Smooth muscle cell (in vitro differentiated cells): Measurements from ENCODE around the gene MITF. TPM values are rescaled to one million over a fixed set of nuclear protein-coding genes. Genes with fewer than 3 reads are reported as not detected.

Experiments used
- DNase-seq: peaks from one replicate; lab custom pipeline; 2025; ENCODE audit not compliant: unreplicated experiment; lab: John Stamatoyannopoulos, UW
- H2AFZ ChIP-seq: fragments of 200-600 bp; sonication (generic); 2 replicates; pipeline ENCODE4 v1.6.0; 2016; ENCODE audit warnings: antibody characterized with exemption, low read depth, mild to moderate bottlenecking
- H3F3A ChIP-seq: fragments of 200-600 bp; sonication (generic); 2 replicates; pipeline ENCODE4 v1.6.0; 2017; ENCODE audit warnings: antibody characterized with exemption, low read depth
- H3K27ac ChIP-seq: fragments of 200-600 bp; sonication (generic); 2 replicates; pipeline ENCODE4 v1.5.1; 2016; ENCODE audit warnings: low read depth, mild to moderate bottlenecking
- H3K27me3 ChIP-seq: fragments of 200-600 bp; sonication (generic); 2 replicates; pipeline ENCODE4 v1.6.1; 2016; ENCODE audit warnings: low read depth, mild to moderate bottlenecking
- H3K36me3 ChIP-seq: fragments of 200-600 bp; sonication (generic); 2 replicates; pipeline ENCODE4 v1.5.1; 2016; ENCODE audit warnings: low read depth
- H3K4me1 ChIP-seq: fragments of 200-600 bp; sonication (generic); 2 replicates; pipeline ENCODE4 v1.5.1; 2016; ENCODE audit warnings: low read depth
- H3K4me2 ChIP-seq: fragments of 200-600 bp; sonication (generic); 2 replicates; pipeline ENCODE4 v1.6.0; 2016; ENCODE audit warnings: mild to moderate bottlenecking
- H3K4me3 ChIP-seq: fragments of 200-600 bp; sonication (generic); 2 replicates; pipeline ENCODE4 v1.5.1; 2016; ENCODE audit warnings: mild to moderate bottlenecking
- H3K79me2 ChIP-seq: fragments of 200-600 bp; sonication (generic); 2 replicates; pipeline ENCODE4 v1.6.0; 2016; ENCODE audit warnings: low read depth, mild to moderate bottlenecking
- H3K9ac ChIP-seq: fragments of 200-600 bp; sonication (generic); 2 replicates; pipeline ENCODE4 v1.6.0; 2016; ENCODE audit warnings: low read depth
- H3K9me3 ChIP-seq: fragments of 200-600 bp; sonication (generic); replicated peaks from 2 replicates; pipeline ENCODE4 v1.5.1; 2016; ENCODE audit warnings: low read depth
- H4K20me1 ChIP-seq: fragments of 200-600 bp; sonication (generic); 2 replicates; pipeline ENCODE4 v1.6.0; 2016; ENCODE audit warnings: low read depth
- WGBS: methylation state at CpG from one replicate; pipeline ENCODE4 v1.1.7; 2016; ENCODE audit warnings: low lambda C conversion rate; 5-methylcytosine and 5-hydroxymethylcytosine counted together
- polyA plus RNA-seq: library from polyadenylated mRNA; unstranded; fragments of >200 nt; fragmentation: Nextera tagmentation; extraction: Ambion mirVana; gene quantifications from 2 replicates; pipeline ENCODE4 v1.2.1, GENCODE V29; 2016
- total RNA-seq: library from RNA; depleted of rRNA; stranded (reverse); fragments of >200 nt; gene quantifications from 2 replicates; pipeline ENCODE4 v1.2.3, GENCODE V29; 2014
- TF ChIP-seq, protein P1 (sequence below): fragments of 200-600 bp; sonication (generic); IDR thresholded peaks from 2 replicates; pipeline ENCODE4 v1.5.1; 2017; ENCODE audit warnings: borderline replicate concordance, mild to moderate bottlenecking, antibody characterized with exemption; ENCODE audit not compliant: insufficient read depth, poor library complexity, severe bottlenecking

MITF gene
- total and polyA plus RNA-seq, 2 experiments from 2014 or later = 2.3 to 3.1 TPM

DNA sequence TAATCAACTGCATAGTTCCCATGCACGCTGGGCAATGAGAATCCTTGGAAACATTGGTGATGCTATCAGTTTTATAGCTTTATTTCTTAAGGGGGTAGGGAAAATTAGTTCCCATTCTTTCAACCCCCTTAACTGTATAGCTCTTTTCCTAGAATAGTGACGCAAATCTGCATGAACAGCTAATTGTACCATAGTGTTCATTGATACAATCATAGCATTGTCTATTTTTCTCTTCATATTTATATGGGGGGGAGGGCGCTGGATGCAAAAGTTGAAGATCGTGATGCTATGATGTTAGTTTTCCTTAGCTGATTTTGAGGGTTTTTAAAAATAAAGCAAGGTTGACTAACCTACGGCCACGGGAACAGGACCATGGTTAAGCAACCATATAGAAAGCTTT lies 227.9 kb downstream of the MITF start:
- 90% methylated on average over 6 of the region's 6 CpGs for WGBS
- Histone ChIP-seq H3K9me3 (no peaks in the 10 kb centered on the region), H3K27me3 (no peaks in the 10 kb centered on the region), H3K79me2 (no peaks in the 10 kb centered on the region), H3K4me3 (no peak overlapping the region), H4K20me1 (no peaks in the 10 kb centered on the region), H3K4me2 (no peak overlapping the region), H3K27ac (no peak overlapping the region), H3K4me1 (no peaks in the 10 kb centered on the region), H3K36me3 (no peaks in the 10 kb centered on the region), H3F3A (no peaks in the 10 kb centered on the region), H3K9ac (no peak overlapping the region), H2AFZ (no peak overlapping the region)
- TF ChIP-seq, protein P1, sequence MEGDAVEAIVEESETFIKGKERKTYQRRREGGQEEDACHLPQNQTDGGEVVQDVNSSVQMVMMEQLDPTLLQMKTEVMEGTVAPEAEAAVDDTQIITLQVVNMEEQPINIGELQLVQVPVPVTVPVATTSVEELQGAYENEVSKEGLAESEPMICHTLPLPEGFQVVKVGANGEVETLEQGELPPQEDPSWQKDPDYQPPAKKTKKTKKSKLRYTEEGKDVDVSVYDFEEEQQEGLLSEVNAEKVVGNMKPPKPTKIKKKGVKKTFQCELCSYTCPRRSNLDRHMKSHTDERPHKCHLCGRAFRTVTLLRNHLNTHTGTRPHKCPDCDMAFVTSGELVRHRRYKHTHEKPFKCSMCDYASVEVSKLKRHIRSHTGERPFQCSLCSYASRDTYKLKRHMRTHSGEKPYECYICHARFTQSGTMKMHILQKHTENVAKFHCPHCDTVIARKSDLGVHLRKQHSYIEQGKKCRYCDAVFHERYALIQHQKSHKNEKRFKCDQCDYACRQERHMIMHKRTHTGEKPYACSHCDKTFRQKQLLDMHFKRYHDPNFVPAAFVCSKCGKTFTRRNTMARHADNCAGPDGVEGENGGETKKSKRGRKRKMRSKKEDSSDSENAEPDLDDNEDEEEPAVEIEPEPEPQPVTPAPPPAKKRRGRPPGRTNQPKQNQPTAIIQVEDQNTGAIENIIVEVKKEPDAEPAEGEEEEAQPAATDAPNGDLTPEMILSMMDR = no peak
- no peak for DNase-seq

DNA sequence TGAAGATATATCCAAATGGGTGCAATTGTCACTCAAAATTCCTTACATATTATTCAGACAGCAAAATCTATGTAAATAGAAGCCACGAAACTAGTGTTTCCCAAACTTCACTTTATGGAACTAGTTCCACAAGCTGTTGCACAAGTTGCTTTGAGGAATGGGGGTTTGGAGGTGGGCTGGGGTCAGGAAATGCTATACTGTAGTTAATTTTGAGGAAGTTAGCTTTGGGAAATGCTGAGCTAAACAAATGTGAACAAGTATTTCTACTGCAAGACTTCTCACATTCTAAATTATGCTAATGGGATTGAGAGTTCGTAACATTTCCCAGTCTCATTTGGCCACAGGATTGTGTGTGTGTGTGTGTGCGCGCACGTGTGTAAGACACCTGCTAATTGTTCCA lies 231.6 kb downstream of the MITF start:
- H3K4me2 ChIP-seq = no peak overlapping the region
- no peak overlapping the region for H3K27ac ChIP-seq
- no peak overlapping the region for H2AFZ ChIP-seq
- DNase-seq = no peak
- TF ChIP-seq, protein P1 = no peak
- H3K9me3 ChIP-seq = no peaks in the 10 kb centered on the region
- H3K9ac ChIP-seq = no peak overlapping the region
- no peaks in the 10 kb centered on the region for H3K36me3 ChIP-seq
- H3K4me1 ChIP-seq = no peaks in the 10 kb centered on the region
- H3K79me2 ChIP-seq = no peaks in the 10 kb centered on the region
- no peaks in the 10 kb centered on the region for H4K20me1 ChIP-seq
- H3K4me3 ChIP-seq = no peak overlapping the region
- no peaks in the 10 kb centered on the region for H3F3A ChIP-seq
- 93% methylated on average over 5 of the region's 5 CpGs for WGBS
- no peaks in the 10 kb centered on the region for H3K27me3 ChIP-seq

DNA sequence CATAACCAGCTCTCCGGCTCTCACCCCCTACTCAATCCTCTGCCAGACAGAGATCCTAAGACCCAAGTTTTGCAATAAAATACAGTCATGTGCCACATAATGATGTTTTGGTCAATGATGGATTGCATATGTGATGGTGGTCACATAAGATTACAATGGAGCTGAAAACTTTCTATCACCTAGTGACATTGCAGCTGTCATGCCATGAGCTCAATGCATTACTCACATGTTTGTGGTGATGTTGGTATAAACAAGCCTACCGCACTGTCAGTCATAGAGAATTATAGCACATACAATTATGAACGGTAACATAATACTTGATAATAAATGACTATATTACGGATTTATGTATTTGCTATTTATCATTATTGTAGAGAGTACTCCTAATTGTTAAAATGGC lies 233.4 kb downstream of the MITF start:
- Histone ChIP-seq H3K4me2 (no peak overlapping the region), H3K36me3 (no peaks in the 10 kb centered on the region), H3K27ac (no peak overlapping the region), H3K79me2 (no peaks in the 10 kb centered on the region), H3F3A (no peaks in the 10 kb centered on the region), H4K20me1 (no peaks in the 10 kb centered on the region), H3K4me1 (no peaks in the 10 kb centered on the region), H2AFZ (no peak overlapping the region), H3K4me3 (no peak overlapping the region), H3K9me3 (no peaks in the 10 kb centered on the region), H3K27me3 (no peaks in the 10 kb centered on the region), H3K9ac (no peak overlapping the region)
- TF ChIP-seq, protein P1 = no peak
- no peak for DNase-seq
- 94% methylated on average over 4 of the region's 4 CpGs for WGBS

DNA sequence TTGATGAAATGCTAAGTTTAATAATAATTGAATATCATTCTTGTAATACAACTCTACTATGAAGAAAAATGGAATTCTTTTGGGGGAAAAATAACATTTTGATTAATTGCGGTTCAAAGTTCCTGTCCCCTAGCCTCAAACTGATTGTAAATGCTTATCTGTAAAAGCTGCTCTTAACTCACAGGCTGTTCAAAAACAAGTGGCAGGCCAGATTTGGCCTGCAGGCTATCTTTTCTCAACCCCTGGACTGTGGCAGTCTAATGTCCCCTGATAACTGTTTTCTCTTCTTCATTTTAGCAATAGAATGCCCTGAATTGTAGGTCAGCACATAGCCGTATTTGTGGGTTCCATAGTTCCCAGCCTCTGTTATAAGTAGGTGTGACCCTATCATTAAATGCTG lies 236.8 kb downstream of the MITF start:
- no peaks in the 10 kb centered on the region for H3K4me1 ChIP-seq
- no peak overlapping the region for H2AFZ ChIP-seq
- no peaks in the 10 kb centered on the region for H3K36me3 ChIP-seq
- H3K79me2 ChIP-seq = no peaks in the 10 kb centered on the region
- H3K27ac ChIP-seq = no peak overlapping the region
- H3K9me3 ChIP-seq = no peaks in the 10 kb centered on the region
- H3K27me3 ChIP-seq = no peaks in the 10 kb centered on the region
- no peak overlapping the region for H3K4me2 ChIP-seq
- TF ChIP-seq, protein P1 = no peak
- no peak for DNase-seq
- no peak overlapping the region for H3K4me3 ChIP-seq
- no peak overlapping the region for H3K9ac ChIP-seq
- H4K20me1 ChIP-seq = no peaks in the 10 kb centered on the region
- WGBS = 67% methylated on average over 2 of the region's 2 CpGs
- no peaks in the 10 kb centered on the region for H3F3A ChIP-seq
